ENCODE measurements around the gene KCNK15. TPM values are rescaled to one million over a fixed set of nuclear protein-coding genes. Genes with fewer than 3 reads are reported as not detected.

Gene KCNK15
- total RNA-seq, 1 experiment from 2014 or later, result 3.0 TPM

DNA sequence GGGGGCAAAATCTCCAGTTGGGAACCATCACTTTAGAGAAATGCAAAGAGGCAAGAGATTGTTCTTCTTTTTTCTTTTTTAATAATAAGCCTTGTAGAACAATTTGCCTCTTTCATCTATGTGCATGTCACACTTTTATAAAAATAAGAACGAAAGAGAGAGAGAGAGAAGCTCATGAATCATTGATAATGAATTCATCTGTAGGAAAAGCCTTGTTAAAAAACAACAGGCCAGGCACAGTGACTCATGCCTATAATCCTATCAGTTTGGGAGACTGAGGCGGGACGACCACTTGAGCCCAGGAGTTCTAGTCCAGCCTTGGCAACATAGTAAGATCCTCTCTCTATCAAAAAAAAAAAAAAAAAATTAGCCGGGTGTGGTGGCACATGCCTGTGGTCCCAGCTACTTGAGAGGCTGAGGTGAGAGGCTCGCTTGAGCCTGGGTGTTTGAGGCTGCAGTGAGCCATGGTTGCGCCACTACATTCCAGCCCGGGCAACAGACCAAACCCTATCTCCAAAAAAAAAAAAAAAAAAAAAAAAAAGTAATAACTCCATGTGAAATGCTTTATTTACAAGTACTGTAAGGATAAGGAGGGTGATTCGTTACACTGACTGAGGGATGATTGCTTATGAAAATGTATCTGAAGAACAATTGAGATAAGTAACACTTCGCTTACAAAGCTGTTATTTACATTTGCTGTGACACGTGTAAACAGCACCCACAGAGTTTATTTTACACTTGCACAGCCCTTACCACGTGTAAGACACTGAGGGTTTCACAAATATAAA is 24.5 kb upstream of the KCNK15 start:
- Histone ChIP-seq H3F3A (ENCODE audit: low read length, unreplicated experiment) (no peaks in the 10 kb centered on the region), H3K4me2 (ENCODE audit: low read length) (peak overlapping the region; percentile 62), H3K9me3 (ENCODE audit: low read length) (no peaks in the 10 kb centered on the region), H3K27ac (ENCODE audit: low read length) (peak overlapping the region; percentile 48), H2AFZ (ENCODE audit: low read length) (no peak overlapping the region), H3K9me2 (replicated peaks; ENCODE audit: low read length) (no peaks in the 10 kb centered on the region), H3K4me3 (ENCODE audit: low read length) (no peak overlapping the region), H3K9ac (ENCODE audit: low read length) (no peak overlapping the region), H3K4me1 (ENCODE audit: insufficient read depth, low read length) (peaks cover 19% of the 10 kb centered on the region), H3K79me2 (ENCODE audit: low read length) (no peaks in the 10 kb centered on the region), H4K20me1 (ENCODE audit: low read length) (no peaks in the 10 kb centered on the region), H3K27me3 (ENCODE audit: low read length) (no peaks in the 10 kb centered on the region), H3K36me3 (ENCODE audit: low read depth, low read length) (no peaks in the 10 kb centered on the region)
- ChIA-PET CTCF (interaction anchor here (0.6 kb wide), 2 partner anchors 15 to 29 kb away, joined by 3 read pairs; no protein-coding TSS in a partner anchor), POLR2A (ENCODE audit: unreplicated experiment) (interaction anchor here (0.6 kb wide), 1 partner anchor 11 kb away, joined by 3 read pairs; no protein-coding TSS in a partner anchor)
- peak; percentile 42 for ATAC-seq
- TF ChIP-seq EZH2 (IDR thresholded peaks at IDR 0.05; ENCODE audit: low read length, unreplicated experiment) (no peak), EZH2phosphoT487 (IDR thresholded peaks at IDR 0.05; ENCODE audit: borderline replicate concordance, low read length) (no peak)
- TF ChIP-seq, protein P1, sequence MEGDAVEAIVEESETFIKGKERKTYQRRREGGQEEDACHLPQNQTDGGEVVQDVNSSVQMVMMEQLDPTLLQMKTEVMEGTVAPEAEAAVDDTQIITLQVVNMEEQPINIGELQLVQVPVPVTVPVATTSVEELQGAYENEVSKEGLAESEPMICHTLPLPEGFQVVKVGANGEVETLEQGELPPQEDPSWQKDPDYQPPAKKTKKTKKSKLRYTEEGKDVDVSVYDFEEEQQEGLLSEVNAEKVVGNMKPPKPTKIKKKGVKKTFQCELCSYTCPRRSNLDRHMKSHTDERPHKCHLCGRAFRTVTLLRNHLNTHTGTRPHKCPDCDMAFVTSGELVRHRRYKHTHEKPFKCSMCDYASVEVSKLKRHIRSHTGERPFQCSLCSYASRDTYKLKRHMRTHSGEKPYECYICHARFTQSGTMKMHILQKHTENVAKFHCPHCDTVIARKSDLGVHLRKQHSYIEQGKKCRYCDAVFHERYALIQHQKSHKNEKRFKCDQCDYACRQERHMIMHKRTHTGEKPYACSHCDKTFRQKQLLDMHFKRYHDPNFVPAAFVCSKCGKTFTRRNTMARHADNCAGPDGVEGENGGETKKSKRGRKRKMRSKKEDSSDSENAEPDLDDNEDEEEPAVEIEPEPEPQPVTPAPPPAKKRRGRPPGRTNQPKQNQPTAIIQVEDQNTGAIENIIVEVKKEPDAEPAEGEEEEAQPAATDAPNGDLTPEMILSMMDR (conservative IDR thresholded peaks at IDR 0.05; ENCODE audit: low read depth, low read length), result no peak
- peak; percentile 69 for DNase-seq
- intact Hi-C loops (cut with micrococcal nuclease), result no loop called here
- BruUV-seq (replicated peaks), result no TSS peak

DNA sequence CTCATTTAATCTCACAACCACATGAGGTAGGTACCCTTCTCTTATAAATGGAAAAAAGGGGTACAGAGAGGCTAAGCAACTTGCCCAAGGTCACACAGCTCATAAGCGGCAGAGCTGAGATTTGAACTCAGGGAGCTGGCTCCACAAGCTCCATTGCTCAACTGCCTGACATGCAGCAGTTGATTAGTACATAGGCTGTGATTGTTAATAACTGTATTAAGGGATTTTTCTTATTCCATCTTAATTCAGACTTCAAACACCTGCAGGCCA is 23.9 kb upstream of the KCNK15 start:
- Histone ChIP-seq H3K36me3 (ENCODE audit: low read depth, low read length) (no peaks in the 10 kb centered on the region), H3F3A (ENCODE audit: low read length, unreplicated experiment) (no peaks in the 10 kb centered on the region), H3K27ac (ENCODE audit: low read length) (peak overlapping the region; percentile 48; the same call in 1 of the 2 replicates), H3K4me3 (ENCODE audit: low read length) (no peak overlapping the region), H3K79me2 (ENCODE audit: low read length) (no peaks in the 10 kb centered on the region), H3K9me2 (replicated peaks; ENCODE audit: low read length) (no peaks in the 10 kb centered on the region), H3K4me1 (ENCODE audit: insufficient read depth, low read length) (peaks cover 19% of the 10 kb centered on the region), H3K4me2 (ENCODE audit: low read length) (peak overlapping the region; percentile 62; the same call in 1 of the 2 replicates), H3K9ac (ENCODE audit: low read length) (no peak overlapping the region), H3K27me3 (ENCODE audit: low read length) (no peaks in the 10 kb centered on the region), H4K20me1 (ENCODE audit: low read length) (no peaks in the 10 kb centered on the region), H3K9me3 (ENCODE audit: low read length) (no peaks in the 10 kb centered on the region), H2AFZ (ENCODE audit: low read length) (no peak overlapping the region)
- no peak for DNase-seq
- ChIA-PET CTCF (no interaction called here), POLR2A (ENCODE audit: unreplicated experiment) (no interaction called here)
- no TSS peak for BruUV-seq (replicated peaks)
- TF ChIP-seq EZH2 (IDR thresholded peaks at IDR 0.05; ENCODE audit: low read length, unreplicated experiment) (no peak), EZH2phosphoT487 (IDR thresholded peaks at IDR 0.05; ENCODE audit: borderline replicate concordance, low read length) (no peak)
- TF ChIP-seq, protein P1 (conservative IDR thresholded peaks at IDR 0.05; ENCODE audit: low read depth, low read length), result no peak
- intact Hi-C loops (cut with micrococcal nuclease), result no loop called here
- no peak for ATAC-seq

DNA sequence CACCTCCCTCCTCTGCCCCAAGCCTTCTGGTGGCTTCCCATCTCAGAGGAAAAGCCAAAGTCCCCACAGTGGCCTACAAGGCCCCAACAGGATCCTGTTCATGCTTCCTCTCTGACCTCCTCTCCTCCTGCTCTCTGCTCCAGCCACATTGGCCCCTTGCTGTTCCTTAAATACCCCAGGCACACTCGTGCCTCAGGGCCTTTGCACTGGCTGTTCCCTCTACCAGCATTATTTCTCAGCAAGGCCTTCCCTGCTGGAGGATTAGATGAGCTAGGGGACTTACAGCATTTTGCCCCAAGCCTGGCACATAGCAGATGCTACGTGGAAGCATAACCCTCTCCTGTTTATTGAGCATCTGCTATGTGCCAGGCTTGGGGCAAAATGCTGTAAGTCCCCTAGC is 22.7 kb upstream of the KCNK15 start:
- no peaks in the 10 kb centered on the region for H3K9me3 ChIP-seq (ENCODE audit: low read length)
- no peak overlapping the region for H3K4me2 ChIP-seq (ENCODE audit: low read length)
- peaks cover 19% of the 10 kb centered on the region for H3K4me1 ChIP-seq (ENCODE audit: insufficient read depth, low read length)
- ChIA-PET POLR2A (ENCODE audit: unreplicated experiment) (interaction anchor here (0.6 kb wide), 1 partner anchor 159 kb away, joined by 7 read pairs; no protein-coding TSS in a partner anchor), CTCF (no interaction called here)
- no peak for DNase-seq
- BruUV-seq (replicated peaks), result no TSS peak
- H3K36me3 ChIP-seq (ENCODE audit: low read depth, low read length), result no peaks in the 10 kb centered on the region
- intact Hi-C loops (cut with micrococcal nuclease), result no loop called here
- H3K9me2 ChIP-seq (replicated peaks; ENCODE audit: low read length), result no peaks in the 10 kb centered on the region
- no peak for ATAC-seq
- no peak overlapping the region for H3K9ac ChIP-seq (ENCODE audit: low read length)
- no peaks in the 10 kb centered on the region for H4K20me1 ChIP-seq (ENCODE audit: low read length)
- no peaks in the 10 kb centered on the region for H3K79me2 ChIP-seq (ENCODE audit: low read length)
- H3K27ac ChIP-seq (ENCODE audit: low read length), result no peak overlapping the region
- H2AFZ ChIP-seq (ENCODE audit: low read length), result no peak overlapping the region
- TF ChIP-seq, protein P1 (conservative IDR thresholded peaks at IDR 0.05; ENCODE audit: low read depth, low read length), result no peak
- TF ChIP-seq EZH2 (IDR thresholded peaks at IDR 0.05; ENCODE audit: low read length, unreplicated experiment) (no peak), EZH2phosphoT487 (IDR thresholded peaks at IDR 0.05; ENCODE audit: borderline replicate concordance, low read length) (no peak)
- H3K4me3 ChIP-seq (ENCODE audit: low read length), result no peak overlapping the region
- H3F3A ChIP-seq (ENCODE audit: low read length, unreplicated experiment), result no peaks in the 10 kb centered on the region
- no peaks in the 10 kb centered on the region for H3K27me3 ChIP-seq (ENCODE audit: low read length)
